GM19397 (cell line): ENCODE measurements around the gene C5orf22.
"Not testable (repeated sequence)": the region's sequence is repeated elsewhere in the genome, so short reads cannot be mapped to it uniquely, and the experiment has no call there.

Experiments used
- ATAC-seq: cut with Tn5 transposase; IDR thresholded peaks from one replicate; pipeline ENCODE4 v1.9.1; 2021; ENCODE audit warnings: mild to moderate bottlenecking, moderate library complexity; ENCODE audit not compliant: unreplicated experiment

C5orf22 gene

GRCh38 chr5:31553863-31554262 lies 21.8 kb downstream of the C5orf22 start:
- ATAC-seq = no peak

GRCh38 chr5:31554552-31554951 lies 22.5 kb downstream of the C5orf22 start:
- ATAC-seq = no peak

- ATAC-seq = no peak
These were observed 24.4 kb downstream of the C5orf22 start for GRCh38 chr5:31556461-31556860.

GRCh38 chr5:31559942-31560341 lies 27.8 kb downstream of the C5orf22 start:
- ATAC-seq = no peak

- ATAC-seq = no peak
These were observed 29.8 kb downstream of the C5orf22 start for GRCh38 chr5:31561946-31562345.

- no peak for ATAC-seq
These were observed 31.1 kb downstream of the C5orf22 start for GRCh38 chr5:31563216-31563615.

- ATAC-seq = not testable (repeated sequence)
These were observed 34.3 kb downstream of the C5orf22 start for GRCh38 chr5:31566362-31566761.

GRCh38 chr5:31568302-31568835 lies 36.3 kb downstream of the C5orf22 start:
- no peak for ATAC-seq

- ATAC-seq = no peak
These were observed 37.0 kb downstream of the C5orf22 start for GRCh38 chr5:31569068-31569467.

GRCh38 chr5:31573494-31574142 lies 41.5 kb downstream of the C5orf22 start:
- peak; percentile 78 for ATAC-seq

- ATAC-seq = no peak
These were observed 42.7 kb downstream of the C5orf22 start for GRCh38 chr5:31574772-31575171.

GRCh38 chr5:31577438-31577837 lies 45.3 kb downstream of the C5orf22 start:
- no peak for ATAC-seq

GRCh38 chr5:31579558-31579957 lies 47.5 kb downstream of the C5orf22 start:
- ATAC-seq = no peak

- ATAC-seq = no peak
These were observed 49.5 kb downstream of the C5orf22 start for GRCh38 chr5:31581498-31582099.

- no peak for ATAC-seq
These were observed 51.0 kb downstream of the C5orf22 start for GRCh38 chr5:31583129-31583528.

- no peak for ATAC-seq
These were observed 53.2 kb downstream of the C5orf22 start for GRCh38 chr5:31585166-31585894.

GRCh38 chr5:31585895-31586270 lies 53.8 kb downstream of the C5orf22 start:
- ATAC-seq = no peak

GRCh38 chr5:31587546-31587945 lies 55.4 kb downstream of the C5orf22 start:
- ATAC-seq = no peak

GRCh38 chr5:31593665-31594064 lies 61.6 kb downstream of the C5orf22 start:
- ATAC-seq = no peak

- no peak for ATAC-seq
These were observed 64.3 kb downstream of the C5orf22 start for GRCh38 chr5:31596354-31596753.

- no peak for ATAC-seq
These were observed 66.8 kb downstream of the C5orf22 start for GRCh38 chr5:31598640-31599611.
